Activated T-cell treated with anti-CD3 and anti-CD28 coated beads, Interleukin-2, amount 50 U/mL, for 48 hours (primary cell): Measurements from ENCODE around the gene CRYBG1.

Experiments used
- DNase-seq, 2 experiments: peaks; one replicate each; pipeline ENCODE4 v3.0.0-alpha.2; 2020

The CRYBG1 gene

DNA sequence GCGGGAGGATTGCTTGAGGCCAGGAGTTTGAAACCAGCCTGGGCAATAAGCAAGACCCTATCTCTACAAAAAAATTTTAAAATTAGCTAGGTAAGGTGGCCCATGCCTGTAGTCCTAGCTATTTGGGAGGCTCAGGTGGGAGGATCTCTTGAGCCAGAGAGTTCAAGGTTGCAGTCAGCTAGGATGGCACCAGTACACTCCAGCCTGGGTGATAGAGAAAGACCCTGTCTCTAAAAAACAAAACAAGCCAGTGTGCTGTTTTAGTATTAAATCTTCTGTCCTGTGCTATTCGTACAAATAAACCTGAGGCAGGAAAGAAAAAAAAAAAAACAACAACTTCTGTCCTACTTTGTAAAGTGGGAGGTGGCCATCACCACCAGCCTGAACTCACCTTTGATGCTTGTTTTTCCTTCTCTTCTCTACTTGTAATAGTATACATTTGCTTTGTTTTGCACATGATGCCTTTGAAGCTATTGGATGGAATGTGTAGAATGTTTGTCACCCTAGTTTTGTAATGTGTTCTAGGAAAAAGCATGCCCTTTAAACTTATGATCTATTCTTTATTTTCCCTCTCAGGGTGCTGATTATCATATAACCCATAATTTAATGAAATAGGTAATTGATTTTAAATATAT lies 102.5 kb downstream of the CRYBG1 start:
- DNase-seq: no peak

DNA sequence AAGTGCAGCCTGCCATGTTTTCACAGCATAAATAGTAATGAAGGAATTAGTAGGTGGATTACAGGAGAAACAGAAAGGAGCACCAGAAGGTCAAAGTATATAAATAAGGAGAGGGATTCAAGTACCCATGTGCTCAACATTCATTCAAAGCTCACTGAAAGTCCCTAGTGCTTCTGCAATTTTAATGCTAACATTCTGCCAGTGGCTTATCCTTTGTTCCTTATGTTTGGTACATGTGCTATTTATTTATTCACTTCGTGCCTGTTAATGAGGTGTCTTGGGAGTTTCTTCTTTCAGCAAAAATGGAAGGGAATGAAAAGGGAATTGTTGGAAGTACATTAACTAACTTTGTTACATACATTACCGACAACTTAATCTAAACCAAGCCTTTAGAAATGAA lies 105.7 kb downstream of the CRYBG1 start:
- no peak for DNase-seq

DNA sequence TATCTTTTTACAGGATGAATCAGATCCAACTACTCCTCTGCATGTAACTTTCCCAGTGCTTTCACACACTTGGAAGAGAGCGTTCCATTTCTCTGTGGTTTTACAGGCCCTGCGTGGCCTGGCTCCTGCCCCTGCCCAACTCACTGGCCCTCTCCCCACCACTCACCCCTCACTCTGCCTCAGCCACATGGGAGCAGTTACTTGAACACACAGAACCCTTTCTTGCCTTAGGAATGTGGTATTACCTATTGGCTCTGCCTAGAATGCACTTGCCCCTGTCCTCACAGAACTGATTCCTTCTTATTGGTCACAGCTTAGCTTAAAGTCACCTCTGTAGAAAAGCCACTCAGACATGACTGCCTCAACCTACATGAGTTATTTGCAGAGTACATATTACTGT lies 108.4 kb downstream of the CRYBG1 start:
- no peak for DNase-seq

DNA sequence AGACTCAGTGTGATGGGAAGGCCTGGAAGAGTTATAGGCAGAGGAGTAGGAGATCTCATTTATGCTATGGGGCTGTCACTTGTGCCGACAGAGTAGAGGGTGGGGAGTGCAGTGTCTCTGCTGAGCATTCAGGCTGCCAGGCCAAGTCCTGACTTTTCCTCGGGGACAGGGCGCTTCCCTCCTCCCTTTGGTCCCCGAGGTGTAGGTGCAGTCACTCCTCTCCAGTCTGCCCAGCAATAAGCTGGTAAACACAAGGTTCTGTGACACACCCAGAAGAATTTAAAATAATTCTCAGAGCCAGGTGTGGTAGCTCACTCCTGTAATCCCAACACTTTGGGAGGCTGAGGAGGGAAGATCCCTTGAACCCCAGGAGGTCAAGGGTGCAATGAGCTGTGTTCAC lies 109.4 kb downstream of the CRYBG1 start:
- no peak for DNase-seq

DNA sequence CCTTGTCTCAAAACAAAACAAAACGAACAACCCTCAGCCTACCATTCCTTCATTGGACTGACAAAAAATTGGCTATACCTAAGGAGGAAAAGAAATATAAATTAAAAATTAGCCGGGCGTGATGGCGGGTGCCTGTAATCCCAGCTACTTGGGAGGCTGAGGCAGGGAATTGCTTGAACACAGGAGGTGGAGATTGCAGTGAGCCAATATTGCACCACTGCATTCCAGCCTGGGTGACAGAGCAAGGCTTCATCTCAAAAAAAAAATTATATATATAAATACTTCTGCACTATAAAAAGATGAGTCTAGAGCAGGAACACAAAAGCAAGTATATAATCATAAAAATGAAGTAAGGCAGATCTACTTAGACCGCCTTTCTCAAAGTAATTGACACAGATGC lies 109.8 kb downstream of the CRYBG1 start:
- no peak for DNase-seq

DNA sequence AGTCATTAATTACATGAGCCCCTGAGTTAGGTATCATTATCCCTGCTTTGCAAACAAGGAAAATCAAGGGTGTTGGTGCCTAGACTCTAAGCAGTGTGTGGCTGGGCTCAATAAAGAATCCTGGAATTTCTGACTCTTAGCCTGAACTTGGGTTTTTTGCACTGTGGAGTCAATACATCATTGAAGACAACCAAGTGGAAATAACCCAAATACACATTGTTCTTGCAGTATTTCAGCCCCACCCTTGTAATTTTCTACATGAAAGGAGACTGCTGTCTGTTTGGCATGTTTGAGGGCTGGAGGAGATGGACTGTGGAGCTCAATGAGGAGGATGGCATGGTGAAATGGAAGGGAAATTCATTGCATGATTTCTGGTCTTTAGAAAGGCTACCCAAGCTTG lies 110.3 kb downstream of the CRYBG1 start:
- DNase-seq: no peak

DNA sequence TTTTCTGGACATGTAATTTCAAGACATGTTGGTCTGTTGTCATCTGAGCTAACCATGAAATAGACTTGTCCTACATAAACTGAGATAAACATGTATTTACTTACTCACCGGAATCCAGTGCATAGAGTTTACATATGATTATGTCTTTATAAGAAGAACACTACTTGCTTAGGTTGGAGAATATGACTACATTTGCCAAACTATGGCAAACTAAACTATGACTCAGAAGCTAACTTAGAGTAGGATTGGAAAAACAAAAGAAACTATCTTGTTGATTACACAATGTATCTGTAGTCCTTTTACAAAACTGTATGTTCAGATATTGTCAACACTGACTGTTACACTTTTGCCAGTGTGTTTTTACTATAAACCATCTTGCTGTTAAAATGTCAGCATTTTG lies 113.3 kb downstream of the CRYBG1 start:
- DNase-seq: no peak

DNA sequence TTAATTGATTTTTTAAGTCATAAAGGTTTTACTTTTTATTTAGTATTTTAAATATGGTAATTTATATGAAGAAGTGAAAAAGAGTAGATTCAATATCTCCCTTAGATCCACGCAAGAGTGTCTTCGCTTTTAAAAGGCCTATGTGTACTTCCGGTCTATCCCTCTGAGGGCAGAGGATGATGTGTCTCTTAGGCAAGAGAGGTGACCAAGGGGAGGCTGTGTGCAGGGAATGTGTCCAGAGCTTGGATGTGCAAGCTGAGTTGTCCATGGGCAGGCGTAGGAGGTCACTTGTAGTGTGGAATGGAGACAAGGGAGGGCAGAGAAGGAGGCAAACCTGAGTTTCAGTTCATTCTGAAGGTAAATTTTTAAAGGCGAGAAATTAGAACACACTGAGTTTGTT lies 113.9 kb downstream of the CRYBG1 start:
- DNase-seq: no peak

DNA sequence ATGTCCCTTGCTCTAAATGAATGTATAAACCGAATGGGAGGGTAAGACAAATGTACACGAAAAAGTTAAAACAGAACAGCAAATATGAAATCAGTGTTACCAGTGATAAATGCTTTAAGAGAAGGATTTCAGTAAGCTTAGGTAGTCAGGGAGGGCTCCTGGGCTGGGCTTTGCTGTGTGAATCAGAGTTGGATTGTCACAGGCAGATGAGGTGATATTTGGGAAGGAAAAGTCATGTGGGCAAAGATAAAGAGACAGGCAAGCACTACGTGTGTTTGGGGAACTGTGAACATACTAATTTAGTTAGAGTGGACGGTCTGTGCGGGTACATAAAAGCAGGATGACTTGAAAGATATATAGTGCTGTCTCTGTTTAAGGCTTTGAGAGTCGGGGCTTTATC lies 114.8 kb downstream of the CRYBG1 start:
- DNase-seq: no peak

DNA sequence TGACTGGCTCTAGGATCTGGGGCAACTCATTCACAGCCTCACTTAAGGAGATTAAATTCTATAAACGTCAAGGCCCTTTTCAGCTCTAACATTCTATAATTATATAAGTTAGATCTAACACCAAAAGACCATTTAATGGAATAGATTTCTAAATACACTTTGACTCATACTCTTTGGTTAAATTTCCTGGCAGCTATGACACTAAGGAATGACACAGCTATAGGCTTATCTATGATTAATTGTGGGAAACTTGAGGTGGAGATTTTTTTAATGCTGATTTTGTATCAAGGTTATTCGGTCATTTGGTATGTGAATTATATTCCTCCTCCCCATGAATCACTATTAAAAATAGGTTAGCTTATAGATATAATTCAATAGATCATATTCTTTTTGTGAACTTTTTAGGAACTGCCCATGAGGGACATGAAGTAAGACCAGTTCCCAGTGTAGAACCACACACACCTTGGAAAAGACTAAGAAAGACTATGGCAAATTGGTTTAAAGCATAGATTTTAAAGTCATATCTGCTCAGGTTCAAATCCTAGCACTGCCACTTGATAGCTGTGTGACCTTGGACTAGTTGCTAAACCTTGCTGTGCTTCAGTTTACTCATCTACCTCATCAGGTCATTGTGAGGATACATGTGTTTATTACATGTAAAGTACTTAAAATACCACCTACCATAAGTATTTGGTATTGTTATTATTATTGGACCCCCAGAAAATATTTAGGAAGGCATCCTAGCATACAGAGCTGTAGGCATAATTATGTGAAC lies 116.0 kb downstream of the CRYBG1 start:
- DNase-seq: no peak

DNA sequence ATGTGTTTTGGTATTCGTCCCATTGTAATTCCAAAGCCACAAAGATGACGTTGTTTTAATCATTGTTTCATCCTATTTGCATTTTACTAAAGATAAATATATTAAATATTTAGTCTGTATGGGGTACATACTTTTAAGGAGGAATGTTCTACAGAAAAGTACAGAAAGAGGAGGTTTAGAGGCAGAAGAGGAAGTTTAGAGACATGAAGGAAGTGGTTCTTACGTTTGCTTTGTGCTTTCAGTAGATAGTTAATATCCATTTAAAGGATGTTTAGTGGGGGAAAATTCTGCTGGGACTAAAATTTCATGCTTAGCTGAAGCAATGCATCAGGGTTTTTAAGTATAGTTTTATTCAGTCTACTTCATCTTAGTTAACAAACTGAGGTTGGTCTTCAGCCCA lies 116.6 kb downstream of the CRYBG1 start:
- no peak for DNase-seq

DNA sequence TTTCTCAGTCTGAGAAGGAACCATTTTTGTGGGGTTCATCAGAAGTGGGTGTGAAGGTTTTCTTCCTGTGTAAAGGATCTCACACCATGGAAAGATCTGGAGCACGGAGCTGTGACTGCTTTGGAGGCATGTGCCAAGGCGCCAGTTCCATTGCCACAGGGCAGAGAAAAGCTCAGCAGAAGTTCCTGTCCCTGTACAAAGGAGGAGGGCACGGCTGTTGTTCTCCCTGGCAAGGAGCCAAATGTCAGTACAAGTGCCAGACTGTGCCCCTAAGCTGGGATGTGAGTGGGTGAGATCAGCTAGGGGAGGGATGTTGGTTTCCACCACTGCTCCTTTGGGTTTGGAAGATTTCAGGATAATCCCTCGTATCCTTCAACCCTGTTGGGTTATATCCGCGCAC lies 117.3 kb downstream of the CRYBG1 start:
- DNase-seq: no peak

DNA sequence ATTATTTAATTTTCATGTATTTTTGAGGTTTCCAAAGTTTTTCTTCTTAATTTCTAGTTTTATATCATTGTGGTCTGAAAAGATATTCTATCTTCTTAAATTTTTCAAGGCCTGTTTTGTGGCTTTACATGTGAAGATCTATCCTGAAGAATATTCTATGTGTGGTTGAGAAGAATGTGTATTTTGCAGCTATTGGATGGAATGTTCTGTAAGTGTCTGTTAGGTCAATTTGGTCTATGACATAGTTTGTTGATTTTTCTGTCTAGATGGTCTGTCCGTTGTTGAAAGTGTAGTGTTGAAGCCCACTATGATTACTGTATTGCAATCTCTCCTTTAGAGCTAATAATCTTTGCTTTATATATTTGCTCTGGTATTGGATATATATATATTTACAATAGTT lies 125.7 kb downstream of the CRYBG1 start:
- no peak for DNase-seq

DNA sequence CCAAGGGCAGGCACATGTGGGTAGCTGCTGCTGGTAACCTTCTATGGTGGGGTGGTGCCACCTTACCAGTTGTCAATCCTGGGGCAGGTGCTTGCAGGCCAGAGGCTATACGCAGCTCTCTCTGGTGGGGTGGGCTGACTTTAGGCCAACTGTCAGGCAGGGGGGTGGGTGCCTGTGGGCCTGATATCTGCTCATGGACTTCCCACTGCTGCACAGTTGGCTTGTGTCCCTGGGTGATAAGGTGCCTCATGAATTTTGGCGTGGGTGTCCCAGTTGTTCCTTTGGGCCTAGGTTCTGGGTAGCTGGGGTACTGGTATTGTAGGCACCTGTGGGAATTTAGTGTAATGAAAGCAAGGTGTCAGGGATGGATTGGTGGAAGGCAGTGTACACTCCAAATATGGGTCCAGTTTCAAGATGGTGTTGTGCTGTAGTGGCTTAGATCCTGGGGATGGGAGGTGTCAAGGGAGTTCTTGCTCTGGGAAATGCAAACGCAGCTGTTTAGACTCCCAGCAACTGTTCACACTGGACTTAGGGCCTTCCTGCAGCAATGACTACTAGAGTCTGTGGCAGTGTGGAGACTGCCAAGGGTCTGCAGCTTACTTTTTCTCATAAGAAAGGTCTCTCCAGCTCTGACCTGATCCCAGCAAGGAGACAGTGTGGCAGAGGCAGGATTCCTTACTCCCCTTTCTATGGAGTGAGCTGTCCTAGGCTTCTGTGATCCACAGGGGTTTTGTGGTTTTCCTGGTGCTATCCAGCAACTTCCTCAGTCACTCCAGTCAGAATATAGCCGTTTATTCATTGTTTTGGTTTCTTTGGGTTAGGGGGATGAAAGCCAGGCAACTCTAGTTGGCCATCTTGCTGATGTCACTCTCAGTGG lies 128.2 kb downstream of the CRYBG1 start:
- DNase-seq: no peak

DNA sequence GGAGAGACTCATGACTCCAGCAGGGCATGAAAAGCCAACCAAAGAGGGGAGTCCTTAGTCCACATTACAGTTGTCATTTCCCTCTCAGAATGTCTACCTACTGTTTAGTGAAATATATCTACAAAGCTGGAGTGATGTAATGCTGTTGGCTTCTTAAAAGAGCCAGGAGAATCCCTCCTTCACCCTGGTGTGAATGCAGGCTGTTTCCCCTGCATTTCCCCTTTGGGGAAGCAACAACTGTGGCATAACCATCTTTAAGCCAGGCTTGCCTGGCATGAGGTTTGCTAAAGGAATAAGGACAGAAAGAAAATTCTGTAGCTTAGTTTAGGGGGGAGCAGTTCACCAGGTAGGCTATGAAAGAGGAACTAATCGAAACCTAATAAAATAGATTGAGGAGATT lies 129.5 kb downstream of the CRYBG1 start:
- DNase-seq: no peak

DNA sequence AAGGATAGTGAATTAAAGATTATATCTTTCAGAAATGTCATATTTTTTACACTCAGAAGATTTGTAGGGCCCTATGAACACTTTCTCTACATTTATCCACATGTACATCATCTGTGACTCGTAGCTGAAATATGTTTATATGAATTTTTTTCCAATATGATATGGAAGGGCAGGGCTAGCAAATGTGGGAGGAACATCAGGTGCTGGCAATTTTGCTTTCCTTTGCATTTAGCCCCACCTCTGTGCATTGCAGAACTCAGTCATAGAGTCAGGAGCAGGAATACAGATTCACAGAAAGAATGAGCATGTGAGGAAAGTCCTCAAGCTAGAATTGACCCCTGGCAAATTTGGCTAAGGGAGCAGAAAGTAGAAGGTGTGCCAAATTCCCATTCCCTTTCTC lies 129.9 kb downstream of the CRYBG1 start:
- DNase-seq: no peak

DNA sequence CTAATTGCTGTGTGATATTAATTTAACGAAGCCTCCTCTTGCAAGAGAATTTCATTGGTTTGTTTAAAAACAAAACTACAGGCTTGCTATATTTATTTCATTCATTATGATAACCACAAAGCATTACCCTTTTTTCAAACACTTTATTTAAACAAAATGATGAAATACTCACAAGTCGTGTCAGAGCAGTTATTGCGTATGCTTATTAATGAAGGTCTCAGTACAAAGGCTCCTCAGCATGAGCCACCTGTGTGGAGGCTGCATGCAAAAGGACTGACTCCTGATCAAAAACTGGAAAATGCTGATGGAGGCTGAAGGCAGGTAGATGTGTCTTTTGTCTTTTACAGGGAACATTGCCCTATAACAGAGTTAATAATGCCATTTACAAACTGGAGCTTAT lies 130.5 kb downstream of the CRYBG1 start:
- no peak for DNase-seq

DNA sequence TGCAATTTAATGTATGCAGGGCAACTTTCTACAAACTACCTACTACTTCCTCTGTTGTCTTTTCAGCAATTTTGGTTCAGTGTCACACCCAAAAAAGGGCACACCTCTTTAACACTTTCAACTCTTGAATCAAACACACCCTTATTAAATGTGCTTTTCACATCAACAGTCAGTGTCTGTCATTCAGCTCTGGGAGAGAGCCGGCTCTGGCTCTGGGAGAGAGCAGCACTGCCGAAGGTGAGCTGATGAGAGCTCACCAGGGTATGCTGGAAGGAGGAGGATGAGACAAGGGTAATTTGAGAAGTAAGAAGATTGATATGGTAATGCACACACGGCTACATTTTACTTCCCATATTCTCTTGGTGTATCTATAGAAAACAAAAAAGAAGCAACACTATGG lies 134.5 kb downstream of the CRYBG1 start:
- no peak for DNase-seq

DNA sequence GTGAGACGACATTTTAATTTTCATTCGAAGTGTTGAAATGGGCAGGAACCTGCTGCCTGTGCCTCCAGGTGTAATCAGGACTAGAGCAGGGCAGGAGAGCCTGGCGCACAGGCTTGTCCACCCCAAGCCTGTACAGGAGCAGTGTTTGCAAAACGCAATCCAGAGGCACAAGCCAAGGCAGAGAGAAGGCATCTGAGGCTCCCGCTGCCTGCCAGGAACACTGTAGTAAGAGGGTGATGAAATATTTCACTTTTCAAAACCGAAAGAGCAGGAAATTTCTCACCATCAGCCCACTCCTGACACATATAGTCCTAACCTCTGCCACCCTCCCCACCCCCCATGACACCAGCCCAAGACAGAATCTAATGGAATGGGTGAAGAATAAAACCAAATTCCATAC lies 136.3 kb downstream of the CRYBG1 start:
- no peak for DNase-seq

DNA sequence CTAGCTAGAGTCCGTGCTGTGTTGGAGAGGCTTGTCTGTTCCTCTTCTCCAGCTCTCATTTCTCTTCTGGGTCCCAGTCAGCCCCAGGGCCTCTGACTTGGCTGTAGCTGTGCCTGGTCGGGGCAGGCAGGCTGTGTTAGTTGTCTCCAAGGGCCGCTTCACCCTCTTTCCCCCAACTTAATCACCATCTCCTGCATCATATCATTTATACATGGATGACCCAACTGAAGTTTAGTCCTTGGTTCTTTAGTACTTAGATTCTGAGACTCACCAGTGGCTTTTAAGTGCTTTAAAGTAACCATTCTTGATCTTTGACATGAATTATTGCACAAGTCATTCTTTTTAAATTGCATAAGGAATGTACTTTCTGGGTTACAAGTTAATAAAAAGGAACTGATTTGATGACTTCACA lies 141.4 kb downstream of the CRYBG1 start:
- no peak for DNase-seq

DNA sequence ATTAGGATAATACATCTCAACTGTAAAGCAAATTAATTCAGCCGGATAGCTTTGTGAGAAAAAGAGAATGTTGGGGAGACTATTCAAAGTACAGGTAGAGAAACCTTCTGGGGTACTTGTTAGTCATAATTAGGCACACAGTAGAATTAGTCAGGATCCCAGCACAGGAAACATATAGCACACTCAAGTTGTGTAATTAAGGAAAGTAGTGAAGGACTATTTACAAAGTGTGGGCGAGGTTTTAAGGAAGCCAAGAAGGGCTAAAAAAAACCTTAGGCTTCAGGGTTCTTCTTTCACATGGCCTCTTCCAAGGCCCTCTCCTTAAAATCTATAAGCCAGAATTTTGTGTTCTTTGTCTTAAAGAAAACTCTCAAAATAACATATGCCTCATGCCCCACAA lies 142.0 kb downstream of the CRYBG1 start:
- no peak for DNase-seq

DNA sequence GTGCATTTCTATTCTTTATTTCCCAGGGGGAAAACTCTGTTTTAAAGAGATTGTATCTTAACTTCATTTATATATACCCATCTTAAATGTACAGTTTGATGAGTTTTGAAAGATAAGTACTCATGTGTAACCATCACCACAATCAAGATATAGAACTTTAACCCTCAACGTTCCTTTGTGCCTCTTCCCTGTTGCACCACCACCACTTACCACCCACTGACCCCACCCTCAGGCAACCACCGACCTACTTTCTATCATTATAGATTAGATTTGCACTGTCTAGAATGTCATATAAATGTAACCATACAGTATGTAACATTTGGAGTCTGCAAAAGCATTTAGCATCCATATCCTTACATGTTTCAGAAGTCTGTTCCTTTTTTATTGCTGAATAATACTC lies 147.8 kb downstream of the CRYBG1 start:
- no peak for DNase-seq

DNA sequence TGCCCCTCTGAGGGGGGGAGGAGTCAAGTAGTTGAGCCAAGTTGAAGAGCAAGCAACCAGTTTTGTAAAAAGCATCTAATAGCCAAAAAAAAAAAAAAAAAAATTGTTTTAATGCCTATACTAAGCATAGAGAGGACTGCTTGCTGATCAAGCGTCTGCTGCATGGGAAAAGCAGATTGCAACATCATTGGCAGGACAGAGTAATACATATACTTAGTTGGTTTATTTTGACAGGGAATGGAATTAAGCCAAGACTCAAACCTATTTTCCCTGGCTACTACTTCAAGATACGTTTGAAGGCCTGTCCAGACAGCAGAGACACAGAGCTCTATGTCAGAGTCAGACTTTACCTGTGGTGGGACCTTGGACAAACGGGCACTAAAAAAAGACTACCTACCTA lies 148.3 kb downstream of the CRYBG1 start:
- DNase-seq: no peak
